ENCODE data around the gene HSPA12B. TPM values are rescaled to one million over a fixed set of nuclear protein-coding genes. Genes with fewer than 3 reads are reported as not detected.

Gene HSPA12B
- polyA plus RNA-seq, 1 donor from 2014 or later = not detected

DNA sequence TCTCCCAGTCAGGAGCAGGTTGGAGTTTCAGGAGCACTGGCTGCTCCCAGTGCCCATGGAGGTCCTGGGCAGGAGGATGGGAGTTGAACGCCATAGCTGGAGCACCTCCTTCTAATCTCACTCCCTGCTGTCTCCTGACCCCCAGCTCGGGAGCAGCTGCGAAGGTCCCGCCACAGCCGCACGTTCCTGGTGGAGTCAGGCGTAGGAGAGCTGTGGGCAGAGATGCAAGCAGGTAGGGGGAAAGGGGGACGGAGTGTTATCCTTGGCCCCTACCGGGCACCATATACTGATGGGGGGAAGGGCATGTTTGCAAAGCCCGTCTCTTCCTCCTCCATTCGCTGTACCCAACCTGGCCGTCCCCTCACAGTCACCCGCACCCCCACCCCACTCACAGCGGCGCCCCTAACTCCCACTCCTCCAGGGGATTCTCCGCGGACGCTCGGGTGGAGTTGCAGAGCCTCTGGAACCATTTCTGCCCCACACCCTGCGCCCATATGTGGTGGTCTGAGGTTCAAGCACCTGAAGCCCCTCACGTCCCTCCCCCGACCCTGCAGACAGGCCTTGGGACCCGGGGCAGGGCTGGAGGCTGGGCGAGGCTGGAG lies 16.7 kb downstream of the HSPA12B start:
- no peaks in the 10 kb centered on the region for H3F3A ChIP-seq (ENCODE audit: insufficient read depth, low read length, poor library complexity, severe bottlenecking)
- no peak overlapping the region for H3K27ac ChIP-seq (ENCODE audit: low read length)
- no peaks in the 10 kb centered on the region for H3K79me2 ChIP-seq (replicated peaks; ENCODE audit: insufficient read depth, low read length)
- TF ChIP-seq POLR2AphosphoS5 (IDR thresholded peaks at IDR 0.05) = no peak
- no peak for TF ChIP-seq EP300 (conservative IDR thresholded peaks at IDR 0.05; ENCODE audit: poor library complexity, severe bottlenecking)
- no peak for TF ChIP-seq SMC3 (conservative IDR thresholded peaks at IDR 0.05; ENCODE audit: poor library complexity)
- H3K4me3 ChIP-seq (ENCODE audit: low read length) = no peak overlapping the region
- no peak overlapping the region for H2AFZ ChIP-seq (ENCODE audit: low read depth, low read length)
- no peaks in the 10 kb centered on the region for H4K20me1 ChIP-seq (ENCODE audit: insufficient read depth)
- H3K4me2 ChIP-seq (ENCODE audit: low read length) = no peak overlapping the region
- H3K36me3 ChIP-seq (ENCODE audit: insufficient read depth, low read length) = no peaks in the 10 kb centered on the region
- H3K9me3 ChIP-seq (ENCODE audit: low read length) = no peaks in the 10 kb centered on the region
- no peak overlapping the region for H3K9ac ChIP-seq (ENCODE audit: low read length)
- no peaks in the 10 kb centered on the region for H3K9me2 ChIP-seq (ENCODE audit: insufficient read depth, low read length)
- peaks cover 61% of the 10 kb centered on the region for H3K27me3 ChIP-seq (ENCODE audit: insufficient read depth, low read depth, low read length)

DNA sequence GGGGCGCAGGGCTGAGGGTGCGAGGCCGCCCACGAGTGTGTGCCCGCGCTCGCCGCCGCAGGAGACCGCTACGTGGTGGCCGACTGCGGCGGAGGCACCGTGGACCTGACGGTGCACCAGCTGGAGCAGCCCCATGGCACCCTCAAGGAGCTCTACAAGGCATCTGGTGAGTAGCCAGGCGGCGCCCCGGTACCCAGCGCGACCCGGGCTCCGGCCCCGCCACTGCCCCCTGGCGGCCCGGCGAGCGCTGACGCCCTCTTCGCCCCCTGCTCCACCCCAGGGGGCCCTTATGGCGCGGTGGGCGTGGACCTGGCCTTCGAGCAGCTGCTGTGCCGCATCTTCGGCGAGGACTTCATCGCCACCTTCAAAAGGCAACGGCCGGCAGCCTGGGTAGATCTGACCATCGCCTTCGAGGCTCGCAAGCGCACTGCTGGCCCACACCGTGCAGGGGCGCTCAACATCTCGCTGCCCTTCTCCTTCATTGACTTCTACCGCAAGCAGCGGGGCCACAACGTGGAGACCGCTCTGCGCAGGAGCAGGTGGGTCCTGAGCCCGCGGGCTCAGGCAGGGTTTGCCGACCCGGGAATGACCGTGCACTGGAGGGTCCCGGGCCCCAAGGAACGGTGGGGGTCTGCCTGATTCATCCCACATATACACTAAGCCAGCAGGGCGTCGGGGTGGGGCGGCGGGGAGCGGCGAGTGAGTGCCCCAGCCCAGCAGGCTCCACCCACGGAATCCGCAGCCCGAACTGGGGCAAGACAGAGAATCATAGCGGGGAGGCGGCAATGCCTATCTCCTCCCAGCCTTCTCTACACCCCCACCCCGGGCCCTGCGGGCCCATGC lies 17.4 kb downstream of the HSPA12B start:
- H4K20me1 ChIP-seq (ENCODE audit: insufficient read depth) = no peaks in the 10 kb centered on the region
- H3K4me3 ChIP-seq (ENCODE audit: low read length) = no peak overlapping the region
- no peaks in the 10 kb centered on the region for H3K79me2 ChIP-seq (replicated peaks; ENCODE audit: insufficient read depth, low read length)
- no peak overlapping the region for H2AFZ ChIP-seq (ENCODE audit: low read depth, low read length)
- TF ChIP-seq, protein P1, sequence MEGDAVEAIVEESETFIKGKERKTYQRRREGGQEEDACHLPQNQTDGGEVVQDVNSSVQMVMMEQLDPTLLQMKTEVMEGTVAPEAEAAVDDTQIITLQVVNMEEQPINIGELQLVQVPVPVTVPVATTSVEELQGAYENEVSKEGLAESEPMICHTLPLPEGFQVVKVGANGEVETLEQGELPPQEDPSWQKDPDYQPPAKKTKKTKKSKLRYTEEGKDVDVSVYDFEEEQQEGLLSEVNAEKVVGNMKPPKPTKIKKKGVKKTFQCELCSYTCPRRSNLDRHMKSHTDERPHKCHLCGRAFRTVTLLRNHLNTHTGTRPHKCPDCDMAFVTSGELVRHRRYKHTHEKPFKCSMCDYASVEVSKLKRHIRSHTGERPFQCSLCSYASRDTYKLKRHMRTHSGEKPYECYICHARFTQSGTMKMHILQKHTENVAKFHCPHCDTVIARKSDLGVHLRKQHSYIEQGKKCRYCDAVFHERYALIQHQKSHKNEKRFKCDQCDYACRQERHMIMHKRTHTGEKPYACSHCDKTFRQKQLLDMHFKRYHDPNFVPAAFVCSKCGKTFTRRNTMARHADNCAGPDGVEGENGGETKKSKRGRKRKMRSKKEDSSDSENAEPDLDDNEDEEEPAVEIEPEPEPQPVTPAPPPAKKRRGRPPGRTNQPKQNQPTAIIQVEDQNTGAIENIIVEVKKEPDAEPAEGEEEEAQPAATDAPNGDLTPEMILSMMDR (IDR thresholded peaks at IDR 0.05; ENCODE audit: poor library complexity, severe bottlenecking) = peak; percentile 41
- TF ChIP-seq EP300 (conservative IDR thresholded peaks at IDR 0.05; ENCODE audit: poor library complexity, severe bottlenecking) (no peak), SMC3 (conservative IDR thresholded peaks at IDR 0.05; ENCODE audit: poor library complexity) (no peak)
- peaks cover 54% of the 10 kb centered on the region for H3K27me3 ChIP-seq (ENCODE audit: insufficient read depth, low read depth, low read length)
- H3K27ac ChIP-seq (ENCODE audit: low read length) = no peak overlapping the region
- no peaks in the 10 kb centered on the region for H3K36me3 ChIP-seq (ENCODE audit: insufficient read depth, low read length)
- H3K4me2 ChIP-seq (ENCODE audit: low read length) = no peak overlapping the region
- H3K9ac ChIP-seq (ENCODE audit: low read length) = no peak overlapping the region
- H3F3A ChIP-seq (ENCODE audit: insufficient read depth, low read length, poor library complexity, severe bottlenecking) = no peaks in the 10 kb centered on the region
- H3K9me2 ChIP-seq (ENCODE audit: insufficient read depth, low read length) = no peaks in the 10 kb centered on the region
- H3K9me3 ChIP-seq (ENCODE audit: low read length) = no peaks in the 10 kb centered on the region

DNA sequence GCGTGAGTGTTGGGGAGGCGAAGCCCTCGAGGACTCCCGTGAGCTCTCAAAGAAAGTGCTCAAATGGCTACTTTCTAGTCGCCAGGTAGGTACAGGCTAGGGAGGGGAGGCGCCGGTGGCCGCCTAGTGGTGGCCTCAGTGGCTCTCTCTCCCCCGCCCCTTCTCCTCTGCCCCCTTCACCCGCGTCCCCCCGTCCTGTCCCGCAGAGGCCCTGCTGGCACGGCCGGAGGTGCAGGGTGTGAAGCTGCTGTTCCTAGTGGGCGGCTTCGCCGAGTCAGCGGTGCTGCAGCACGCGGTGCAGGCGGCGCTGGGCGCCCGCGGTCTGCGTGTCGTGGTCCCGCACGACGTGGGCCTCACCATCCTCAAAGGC lies 18.8 kb downstream of the HSPA12B start:
- no peaks in the 10 kb centered on the region for H3F3A ChIP-seq (ENCODE audit: insufficient read depth, low read length, poor library complexity, severe bottlenecking)
- H3K9ac ChIP-seq (ENCODE audit: low read length) = no peak overlapping the region
- no peaks in the 10 kb centered on the region for H4K20me1 ChIP-seq (ENCODE audit: insufficient read depth)
- H3K79me2 ChIP-seq (replicated peaks; ENCODE audit: insufficient read depth, low read length) = no peaks in the 10 kb centered on the region
- H3K4me2 ChIP-seq (ENCODE audit: low read length) = no peak overlapping the region
- TF ChIP-seq, protein P1 (IDR thresholded peaks at IDR 0.05; ENCODE audit: poor library complexity, severe bottlenecking) = no peak
- TF ChIP-seq POLR2AphosphoS5 (IDR thresholded peaks at IDR 0.05) = no peak
- no peak for TF ChIP-seq RAD21 (conservative IDR thresholded peaks at IDR 0.05)
- TF ChIP-seq, protein P2, sequence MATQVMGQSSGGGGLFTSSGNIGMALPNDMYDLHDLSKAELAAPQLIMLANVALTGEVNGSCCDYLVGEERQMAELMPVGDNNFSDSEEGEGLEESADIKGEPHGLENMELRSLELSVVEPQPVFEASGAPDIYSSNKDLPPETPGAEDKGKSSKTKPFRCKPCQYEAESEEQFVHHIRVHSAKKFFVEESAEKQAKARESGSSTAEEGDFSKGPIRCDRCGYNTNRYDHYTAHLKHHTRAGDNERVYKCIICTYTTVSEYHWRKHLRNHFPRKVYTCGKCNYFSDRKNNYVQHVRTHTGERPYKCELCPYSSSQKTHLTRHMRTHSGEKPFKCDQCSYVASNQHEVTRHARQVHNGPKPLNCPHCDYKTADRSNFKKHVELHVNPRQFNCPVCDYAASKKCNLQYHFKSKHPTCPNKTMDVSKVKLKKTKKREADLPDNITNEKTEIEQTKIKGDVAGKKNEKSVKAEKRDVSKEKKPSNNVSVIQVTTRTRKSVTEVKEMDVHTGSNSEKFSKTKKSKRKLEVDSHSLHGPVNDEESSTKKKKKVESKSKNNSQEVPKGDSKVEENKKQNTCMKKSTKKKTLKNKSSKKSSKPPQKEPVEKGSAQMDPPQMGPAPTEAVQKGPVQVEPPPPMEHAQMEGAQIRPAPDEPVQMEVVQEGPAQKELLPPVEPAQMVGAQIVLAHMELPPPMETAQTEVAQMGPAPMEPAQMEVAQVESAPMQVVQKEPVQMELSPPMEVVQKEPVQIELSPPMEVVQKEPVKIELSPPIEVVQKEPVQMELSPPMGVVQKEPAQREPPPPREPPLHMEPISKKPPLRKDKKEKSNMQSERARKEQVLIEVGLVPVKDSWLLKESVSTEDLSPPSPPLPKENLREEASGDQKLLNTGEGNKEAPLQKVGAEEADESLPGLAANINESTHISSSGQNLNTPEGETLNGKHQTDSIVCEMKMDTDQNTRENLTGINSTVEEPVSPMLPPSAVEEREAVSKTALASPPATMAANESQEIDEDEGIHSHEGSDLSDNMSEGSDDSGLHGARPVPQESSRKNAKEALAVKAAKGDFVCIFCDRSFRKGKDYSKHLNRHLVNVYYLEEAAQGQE (IDR thresholded peaks at IDR 0.05; ENCODE audit: borderline replicate concordance) = no peak
- no peak for TF ChIP-seq MXI1 (conservative IDR thresholded peaks at IDR 0.05; ENCODE audit: poor library complexity, severe bottlenecking)
- no peak for TF ChIP-seq EP300 (conservative IDR thresholded peaks at IDR 0.05; ENCODE audit: poor library complexity, severe bottlenecking)
- TF ChIP-seq EZH2 (IDR thresholded peaks at IDR 0.05; ENCODE audit: borderline replicate concordance, insufficient read depth, low read length, poor library complexity, severe bottlenecking) = no peak
- TF ChIP-seq SMC3 (conservative IDR thresholded peaks at IDR 0.05; ENCODE audit: poor library complexity) = no peak
- TF ChIP-seq TAF1 (IDR thresholded peaks at IDR 0.05; ENCODE audit: low read depth) = no peak
- H3K9me2 ChIP-seq (ENCODE audit: insufficient read depth, low read length) = no peaks in the 10 kb centered on the region
- no peaks in the 10 kb centered on the region for H3K9me3 ChIP-seq (ENCODE audit: low read length)
- H3K36me3 ChIP-seq (ENCODE audit: insufficient read depth, low read length) = no peaks in the 10 kb centered on the region
- peak overlapping the region; percentile 55 for H3K4me3 ChIP-seq (ENCODE audit: low read length)
- peaks cover 42% of the 10 kb centered on the region for H3K27me3 ChIP-seq (ENCODE audit: insufficient read depth, low read depth, low read length)
- H3K27ac ChIP-seq (ENCODE audit: low read length) = no peak overlapping the region
- H2AFZ ChIP-seq (ENCODE audit: low read depth, low read length) = no peak overlapping the region
